H1 (cell line): ENCODE results near the gene IGSF9B. TPM values are rescaled to one million over a fixed set of nuclear protein-coding genes. Genes with fewer than 3 reads are reported as not detected.

Experiments
- CTCF ChIA-PET: fragments of 300-600 bp; sonication (Branson Sonifier 250); formaldehyde crosslinking; loops from one replicate; lab custom pipeline; 2021; ENCODE audit not compliant: partially characterized antibody; lab: Charles Lee
- POLR2A ChIA-PET: fragments of 300-600 bp; sonication (Branson Sonifier 250); formaldehyde crosslinking; loops from one replicate; lab custom pipeline; 2021; ENCODE audit warnings: inconsistent platforms; ENCODE audit not compliant: partially characterized antibody; lab: Charles Lee
- DNase-seq, 2 experiments: peaks; one replicate each; pipeline versions ENCODE4 v3.0.0 to v3.0.0-alpha.2; 2010 to 2022; ENCODE audit warnings: low spot score in 2 of 2, low read depth in 1 of 2, mixed read lengths in 1 of 2
- FAIRE-seq: peaks from 2 replicates; lab custom pipeline; 2011; peaks lifted over from hg19 to GRCh38; lab: Jason Lieb, UNC
- H2AFZ ChIP-seq: 2 replicates; pipeline ENCODE4 v1.8.1; 2012; ENCODE audit warnings: low read length, inconsistent platforms
- H2AK5ac ChIP-seq: 2 replicates; pipeline ENCODE4 v1.6.1; 2013; ENCODE audit warnings: low read depth, low read length
- H2BK120ac ChIP-seq: replicated peaks from 2 replicates; pipeline ENCODE3; 2013; ENCODE audit warnings: low read depth, low read length, inconsistent platforms
- H2BK12ac ChIP-seq: 2 replicates; pipeline ENCODE4 v1.6.1; 2013; ENCODE audit warnings: low read depth, low read length
- H2BK15ac ChIP-seq: 2 replicates; pipeline ENCODE4 v1.6.1; 2013; ENCODE audit warnings: low read length
- H2BK20ac ChIP-seq: 2 replicates; pipeline ENCODE4 v1.6.1; 2013; ENCODE audit warnings: low read length
- H2BK5ac ChIP-seq: 2 replicates; pipeline ENCODE4 v1.6.1; 2013; ENCODE audit warnings: low read depth, low read length
- H3K14ac ChIP-seq: 2 replicates; pipeline ENCODE4 v1.6.1; 2013; ENCODE audit warnings: inconsistent platforms; ENCODE audit not compliant: insufficient read length
- H3K18ac ChIP-seq: 2 replicates; pipeline ENCODE4 v1.6.1; 2013; ENCODE audit warnings: low read length; ENCODE audit errors: extremely low read depth
- H3K23ac ChIP-seq: 2 replicates; pipeline ENCODE4 v1.6.1; 2013; ENCODE audit warnings: inconsistent platforms; ENCODE audit not compliant: insufficient read length
- H3K23me2 ChIP-seq: 2 replicates; pipeline ENCODE4 v1.6.1; 2013; ENCODE audit warnings: low read depth, low read length
- H3K27ac ChIP-seq: 2 replicates; pipeline ENCODE4 v1.6.1; 2011; ENCODE audit warnings: low read depth, low read length, inconsistent platforms
- H3K27me3 ChIP-seq, 4 experiments: replicated peaks in 1 of 4; 1 replicate in 1 of 4; 2 replicates in 3 of 4; pipeline versions ENCODE4 v1.6.1 to v1.8.1; 2011 to 2013; ENCODE audit warnings: low read length in 3 of 4, mild to moderate bottlenecking in 3 of 4, inconsistent platforms in 2 of 4, mixed read lengths in 2 of 4, moderate library complexity in 1 of 4; ENCODE audit not compliant: control insufficient read depth in 3 of 4, insufficient read depth in 3 of 4; ENCODE audit errors: extremely low read depth in 1 of 4
- H3K36me3 ChIP-seq, 4 experiments: 2 replicates each; pipeline versions ENCODE4 v1.6.1 to v1.8.1; 2011 to 2013; ENCODE audit warnings: mild to moderate bottlenecking in 4 of 4, low read length in 3 of 4, moderate library complexity in 2 of 4, control low read depth in 1 of 4, inconsistent platforms in 1 of 4; ENCODE audit not compliant: insufficient read depth in 4 of 4, control insufficient read depth in 2 of 4
- H3K4ac ChIP-seq: replicated peaks from 2 replicates; pipeline ENCODE3; 2013; ENCODE audit warnings: low read length, low read depth, mixed read lengths, inconsistent platforms; ENCODE audit not compliant: insufficient read length
- H3K4me1 ChIP-seq, 4 experiments: replicated peaks in 1 of 4; 1 replicate in 1 of 4; 2 replicates in 3 of 4; pipeline versions ENCODE4 v1.6.1 to v1.8.1; 2011 to 2013; ENCODE audit warnings: low read length in 3 of 4, inconsistent platforms in 2 of 4, mixed read lengths in 1 of 4; ENCODE audit not compliant: insufficient read depth in 4 of 4, control insufficient read depth in 3 of 4
- H3K4me2 ChIP-seq, 2 experiments: 2 replicates each; pipeline versions ENCODE4 v1.6.1 to v1.8.1; 2011 to 2013; ENCODE audit warnings: low read depth in 2 of 2, low read length in 2 of 2, control low read depth in 1 of 2, inconsistent platforms in 1 of 2, mild to moderate bottlenecking in 1 of 2; ENCODE audit not compliant: insufficient read depth in 1 of 2
- H3K4me3 ChIP-seq, 4 experiments: fragments of 200-600, 300-600 bp in 1 of 4; sonication (generic), shearing (Covaris generic), sonication (Bioruptor Twin) in 1 of 4; 2 replicates each; pipeline versions ENCODE4 v1.5.1 to v1.8.1; 2011 to 2016; ENCODE audit warnings: low read length in 4 of 4, low read depth in 3 of 4, control low read depth in 2 of 4, inconsistent platforms in 2 of 4, mild to moderate bottlenecking in 2 of 4, mixed read lengths in 1 of 4, moderate library complexity in 1 of 4; ENCODE audit not compliant: insufficient read depth in 2 of 4; ENCODE audit errors: extremely low read depth in 1 of 4
- H3K56ac ChIP-seq: replicated peaks from 2 replicates; pipeline ENCODE3; 2013; ENCODE audit warnings: low read depth, mild to moderate bottlenecking, mixed read lengths, low read length, inconsistent platforms; ENCODE audit not compliant: insufficient read length
- H3K79me1 ChIP-seq: 2 replicates; pipeline ENCODE4 v1.6.1; 2013; ENCODE audit warnings: low read depth, low read length, control low read depth
- H3K79me2 ChIP-seq, 2 experiments: 2 replicates each; pipeline versions ENCODE4 v1.6.1 to v1.8.1; 2012 to 2013; ENCODE audit warnings: low read length in 2 of 2, mild to moderate bottlenecking in 2 of 2, inconsistent platforms in 1 of 2; ENCODE audit not compliant: insufficient read depth in 2 of 2, control insufficient read depth in 1 of 2
- H3K9ac ChIP-seq, 4 experiments: replicated peaks in 1 of 4; 1 replicate in 1 of 4; 2 replicates in 3 of 4; pipeline versions ENCODE4 v1.6.1 to v1.8.1; 2011 to 2013; ENCODE audit warnings: low read depth in 3 of 4, low read length in 3 of 4, control low read depth in 2 of 4, mild to moderate bottlenecking in 2 of 4, moderate library complexity in 2 of 4, inconsistent platforms in 1 of 4; ENCODE audit errors: extremely low read depth in 1 of 4
- H3K9me3 ChIP-seq, 2 experiments: 2 replicates each; pipeline versions ENCODE4 v1.6.1 to v1.8.1; 2012 to 2013; ENCODE audit warnings: mild to moderate bottlenecking in 2 of 2, moderate library complexity in 2 of 2, control low read depth in 1 of 2, inconsistent platforms in 1 of 2, low read depth in 1 of 2, low read length in 1 of 2, mixed read lengths in 1 of 2; ENCODE audit not compliant: insufficient read depth in 2 of 2
- H4K20me1 ChIP-seq, 2 experiments: replicated peaks in 1 of 2; 2 replicates each; pipeline versions ENCODE3 to v1.8.1; 2011 to 2013; ENCODE audit warnings: inconsistent platforms in 2 of 2, low read length in 2 of 2, mild to moderate bottlenecking in 1 of 2; ENCODE audit not compliant: insufficient read depth in 2 of 2, control insufficient read depth in 1 of 2
- H4K5ac ChIP-seq: 2 replicates; pipeline ENCODE4 v1.6.1; 2013; ENCODE audit warnings: low read length, low read depth, mixed read lengths, inconsistent platforms; ENCODE audit not compliant: insufficient read length
- H4K8ac ChIP-seq: 2 replicates; pipeline ENCODE4 v1.8.0; 2013; ENCODE audit warnings: mild to moderate bottlenecking, moderate library complexity, low read length, inconsistent platforms; ENCODE audit not compliant: insufficient read depth; ENCODE audit errors: extremely low read depth
- H4K91ac ChIP-seq: replicated peaks from 2 replicates; pipeline ENCODE3; 2013; ENCODE audit warnings: low read length, mixed read lengths, inconsistent platforms; ENCODE audit not compliant: insufficient read length
- CTBP2 ChIP-seq: IDR thresholded peaks from 2 replicates; pipeline ENCODE4 v1.7.0; 2011; ENCODE audit warnings: borderline replicate concordance, mild to moderate bottlenecking, moderate library complexity, mixed read lengths, low read length; ENCODE audit not compliant: insufficient read depth, insufficient read length
- FOSL1 ChIP-seq: IDR thresholded peaks from 2 replicates; pipeline ENCODE4 v1.6.1; 2011; ENCODE audit warnings: mild to moderate bottlenecking, low read depth, low read length, moderate library complexity; ENCODE audit not compliant: insufficient read depth
- KDM4A ChIP-seq: IDR thresholded peaks from one replicate; pipeline ENCODE4 v1.7.1; 2012; ENCODE audit warnings: low read depth, mild to moderate bottlenecking, moderate library complexity, low read length, inconsistent platforms; ENCODE audit not compliant: severe bottlenecking
- POLR2A ChIP-seq, 2 experiments: IDR thresholded peaks; 1 replicate in 1 of 2; 2 replicates in 1 of 2; pipeline ENCODE4 v1.6.1; 2011; ENCODE audit warnings: low read depth in 2 of 2, low read length in 2 of 2, mild to moderate bottlenecking in 2 of 2; ENCODE audit errors: control extremely low read depth in 1 of 2
- SUZ12 ChIP-seq: fragments of 200-600 bp; sonication (generic); IDR thresholded peaks from 2 replicates; pipeline ENCODE4 v1.6.1; 2012; ENCODE audit warnings: mild to moderate bottlenecking, inconsistent platforms, low read length, moderate library complexity, mixed read lengths
- TEAD4 ChIP-seq: IDR thresholded peaks from 2 replicates; pipeline ENCODE4 v1.6.1; 2012; ENCODE audit warnings: low read depth, low read length, inconsistent platforms, mixed read lengths
- ZNF274 ChIP-seq: IDR thresholded peaks from 2 replicates; pipeline ENCODE4 v1.7.0; 2012; ENCODE audit warnings: low read length, borderline replicate concordance; ENCODE audit errors: extremely low read depth
- WGBS, 2 experiments: shearing (Covaris generic) in 1 of 2; methylation state at CpG; one replicate each; pipeline versions ENCODE4 v1.1.6 to v1.1.7; 2013 to 2015; ENCODE audit warnings: low lambda C conversion rate in 2 of 2, mixed read lengths in 2 of 2, inconsistent platforms in 1 of 2, low coverage in 1 of 2, missing lambda C conversion rate in 1 of 2; ENCODE audit not compliant: insufficient replicate concordance in 2 of 2, insufficient coverage in 1 of 2, insufficient read length in 1 of 2; ENCODE audit errors: extremely low coverage in 1 of 2, missing lambda C conversion rate in 1 of 2; 5-methylcytosine and 5-hydroxymethylcytosine counted together
- polyA plus RNA-seq, 7 experiments: library from polyadenylated mRNA; depleted of rRNA in 3 of 7; stranded (reverse) in 5 of 7; unstranded in 2 of 7; fragments of >200 nt in 5 of 7; fragments of 200-250 nt in 2 of 7; gene quantifications; 1 replicate in 5 of 7; 2 replicates in 1 of 7; 4 replicates in 1 of 7; pipeline versions ENCODE4 v1.2.1 to v1.2.3, GENCODE V29; 2011 to 2013; ENCODE audit warnings: missing spikeins in 2 of 7, mixed read lengths in 2 of 7
- total RNA-seq: library from RNA; stranded (reverse); fragmentation: NEBNext Ultra II Directional; extraction: Animal tissue kit (Norgen Biotek cat#: 25700); gene quantifications from 2 replicates; pipeline ENCODE4 v1.2.1, GENCODE V29; 2021
- TF ChIP-seq, protein P1 (sequence below), 3 experiments: IDR thresholded peaks; 1 replicate in 2 of 3; 2 replicates in 1 of 3; pipeline versions ENCODE4 v1.5.1 to v1.6.1; 2011; ENCODE audit warnings: low read length in 3 of 3, mild to moderate bottlenecking in 3 of 3, inconsistent platforms in 2 of 3, low read depth in 1 of 3, moderate library complexity in 1 of 3; ENCODE audit not compliant: insufficient read depth in 1 of 3; ENCODE audit errors: control extremely low read depth in 1 of 3
- TF ChIP-seq, protein P2 (sequence below): IDR thresholded peaks from 2 replicates; pipeline ENCODE4 v1.6.1; 2012; ENCODE audit warnings: low read length, inconsistent platforms

The IGSF9B gene
- total and polyA plus RNA-seq, 2 of the 8 experiments (the other 6 are each of a cell fraction or from before 2014, with no cell fraction given) = 16.5 to 49.2 TPM

DNA sequence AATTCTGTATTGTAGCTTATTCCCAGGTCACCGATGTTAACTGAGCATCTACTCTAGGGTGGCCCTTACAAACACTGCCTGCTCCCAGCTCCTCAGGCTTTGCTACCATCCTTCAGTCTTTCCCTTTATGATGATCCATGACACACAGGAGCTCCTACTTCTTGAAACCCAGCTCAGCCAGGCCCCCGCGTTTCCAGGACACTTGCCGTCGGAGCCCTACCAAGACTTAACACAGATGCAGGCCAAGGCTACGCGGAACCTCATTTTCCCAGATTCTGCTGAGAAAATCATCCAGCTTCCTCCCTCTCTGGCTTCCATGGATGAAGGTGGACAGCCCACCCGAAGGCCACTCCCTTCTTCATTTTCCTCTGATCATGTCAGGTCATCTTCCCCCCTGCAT lies 18.6 kb downstream of the IGSF9B start:
- peaks cover 0 to 7% of the 10 kb centered on the region in 2 experiments; a peak in 1 of 4 replicates for H3K9me3 ChIP-seq
- H3K14ac ChIP-seq = no peak overlapping the region
- H3K79me2 ChIP-seq = peaks cover 0 to 4% of the 10 kb centered on the region in 2 experiments; a peak in 1 of 4 replicates
- no peak overlapping the region for H3K18ac ChIP-seq
- no peak overlapping the region for H4K8ac ChIP-seq
- no peak for FAIRE-seq
- H4K5ac ChIP-seq = no peak overlapping the region
- H2BK120ac ChIP-seq = no peak overlapping the region
- H2BK12ac ChIP-seq = no peak overlapping the region
- H4K91ac ChIP-seq = no peak overlapping the region
- H2AK5ac ChIP-seq = no peak overlapping the region
- POLR2A ChIA-PET = interaction anchor here (1.2 to 1.8 kb wide), 2 partner anchors 10 to 17 kb away, joined by 3 to 4 read pairs; no protein-coding TSS in a partner anchor
- H4K20me1 ChIP-seq = peaks cover 3 to 7% of the 10 kb centered on the region in 2 experiments
- no peak overlapping the region for H3K23ac ChIP-seq
- no peaks in the 10 kb centered on the region for H3K23me2 ChIP-seq
- H3K79me1 ChIP-seq = peaks cover 7% of the 10 kb centered on the region; the same call in 1 of the 2 replicates
- no peak for DNase-seq
- H3K4me2 ChIP-seq = no peak overlapping the region
- no peak overlapping the region for H3K56ac ChIP-seq
- H3K36me3 ChIP-seq = peaks cover 0 to 23% (median 13%) of the 10 kb centered on the region in 4 experiments; a peak in 6 of 8 replicates
- no peaks in the 10 kb centered on the region for H3K27me3 ChIP-seq
- H3K4ac ChIP-seq = no peak overlapping the region
- no peak overlapping the region for H3K9ac ChIP-seq
- 89% methylated on average over 8 of the region's 8 CpGs; no CpG with 5 or more reads in 1 of the 2 experiments for WGBS, 2 experiments
- no peak overlapping the region for H2AFZ ChIP-seq
- no peaks in the 10 kb centered on the region; a peak in 1 of 7 replicates for H3K4me1 ChIP-seq
- CTCF ChIA-PET = interaction anchor here (0.6 to 3.3 kb wide), 8 partner anchors 10 to 203 kb away, joined by 3 to 21 read pairs (median 4); no protein-coding TSS in a partner anchor
- no peak overlapping the region for H3K4me3 ChIP-seq
- no peak overlapping the region for H2BK15ac ChIP-seq
- no peak overlapping the region for H3K27ac ChIP-seq
- H2BK20ac ChIP-seq = no peak overlapping the region
- H2BK5ac ChIP-seq = no peak overlapping the region
- TF ChIP-seq POLR2A (IDR thresholded peaks at IDR 0.05; ENCODE audit: control extremely low read depth in 1 of 2, low read depth in 2 of 2, low read length in 2 of 2) = no peak
- no peak for TF ChIP-seq FOSL1
- no peak for TF ChIP-seq TEAD4
- no peak for TF ChIP-seq CTBP2
- no peak for TF ChIP-seq SUZ12
- TF ChIP-seq ZNF274 = no peak
- no peak for TF ChIP-seq KDM4A
- TF ChIP-seq, protein P1, sequence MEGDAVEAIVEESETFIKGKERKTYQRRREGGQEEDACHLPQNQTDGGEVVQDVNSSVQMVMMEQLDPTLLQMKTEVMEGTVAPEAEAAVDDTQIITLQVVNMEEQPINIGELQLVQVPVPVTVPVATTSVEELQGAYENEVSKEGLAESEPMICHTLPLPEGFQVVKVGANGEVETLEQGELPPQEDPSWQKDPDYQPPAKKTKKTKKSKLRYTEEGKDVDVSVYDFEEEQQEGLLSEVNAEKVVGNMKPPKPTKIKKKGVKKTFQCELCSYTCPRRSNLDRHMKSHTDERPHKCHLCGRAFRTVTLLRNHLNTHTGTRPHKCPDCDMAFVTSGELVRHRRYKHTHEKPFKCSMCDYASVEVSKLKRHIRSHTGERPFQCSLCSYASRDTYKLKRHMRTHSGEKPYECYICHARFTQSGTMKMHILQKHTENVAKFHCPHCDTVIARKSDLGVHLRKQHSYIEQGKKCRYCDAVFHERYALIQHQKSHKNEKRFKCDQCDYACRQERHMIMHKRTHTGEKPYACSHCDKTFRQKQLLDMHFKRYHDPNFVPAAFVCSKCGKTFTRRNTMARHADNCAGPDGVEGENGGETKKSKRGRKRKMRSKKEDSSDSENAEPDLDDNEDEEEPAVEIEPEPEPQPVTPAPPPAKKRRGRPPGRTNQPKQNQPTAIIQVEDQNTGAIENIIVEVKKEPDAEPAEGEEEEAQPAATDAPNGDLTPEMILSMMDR (IDR thresholded peaks at IDR 0.05; ENCODE audit: control extremely low read depth in 1 of 3, insufficient read depth in 1 of 3, low read depth in 1 of 3, low read length in 3 of 3) = no peak
- TF ChIP-seq, protein P2, sequence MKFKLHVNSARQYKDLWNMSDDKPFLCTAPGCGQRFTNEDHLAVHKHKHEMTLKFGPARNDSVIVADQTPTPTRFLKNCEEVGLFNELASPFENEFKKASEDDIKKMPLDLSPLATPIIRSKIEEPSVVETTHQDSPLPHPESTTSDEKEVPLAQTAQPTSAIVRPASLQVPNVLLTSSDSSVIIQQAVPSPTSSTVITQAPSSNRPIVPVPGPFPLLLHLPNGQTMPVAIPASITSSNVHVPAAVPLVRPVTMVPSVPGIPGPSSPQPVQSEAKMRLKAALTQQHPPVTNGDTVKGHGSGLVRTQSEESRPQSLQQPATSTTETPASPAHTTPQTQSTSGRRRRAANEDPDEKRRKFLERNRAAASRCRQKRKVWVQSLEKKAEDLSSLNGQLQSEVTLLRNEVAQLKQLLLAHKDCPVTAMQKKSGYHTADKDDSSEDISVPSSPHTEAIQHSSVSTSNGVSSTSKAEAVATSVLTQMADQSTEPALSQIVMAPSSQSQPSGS = no peak
